Measurements from ENCODE around the gene HSPA14.

DNA sequence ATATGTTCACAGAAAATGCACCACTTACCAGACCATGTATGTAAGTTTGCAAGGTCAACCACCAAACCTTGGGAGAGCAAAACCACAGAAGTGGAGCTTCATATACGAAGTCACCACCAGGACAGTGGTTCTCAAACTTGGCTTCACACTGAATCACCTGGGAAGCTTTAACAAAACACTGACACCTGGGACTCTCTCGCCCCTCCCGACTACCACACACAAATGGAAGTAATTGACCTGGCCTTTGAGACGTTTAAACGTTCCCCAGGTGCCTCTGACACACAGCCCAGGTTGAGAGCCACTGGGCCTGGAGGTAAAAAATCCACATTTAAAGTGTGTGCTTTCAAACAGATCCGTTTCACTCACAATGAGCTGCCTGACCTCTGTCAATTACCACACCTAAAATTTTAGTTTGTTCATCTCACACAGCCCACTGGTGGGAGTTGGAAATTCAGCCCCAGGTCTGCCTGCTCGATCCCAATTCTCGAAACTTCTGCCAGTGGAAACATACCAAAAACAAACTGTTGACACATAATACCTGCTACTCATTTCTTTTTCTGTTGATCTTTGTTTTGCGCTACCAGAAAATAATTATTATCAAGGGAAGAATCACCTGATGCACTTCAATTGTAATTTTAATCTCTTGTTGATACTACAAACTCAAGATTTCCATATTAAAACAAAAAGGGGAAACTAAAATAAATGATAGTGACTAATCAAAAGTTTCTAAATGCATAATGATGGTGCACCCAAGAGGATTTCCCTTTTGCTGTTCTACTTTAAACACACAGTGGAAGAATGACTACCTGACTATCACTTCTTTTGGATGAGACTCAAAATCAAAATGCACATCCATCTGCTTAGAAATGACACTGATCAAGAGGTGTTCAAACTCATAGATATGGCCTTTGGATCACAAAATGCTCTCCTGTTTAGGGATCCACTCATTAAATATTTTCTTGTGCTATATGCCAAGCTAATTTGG, 26.8 kb upstream of the HSPA14 start:
- TF ChIP-seq, protein P1, sequence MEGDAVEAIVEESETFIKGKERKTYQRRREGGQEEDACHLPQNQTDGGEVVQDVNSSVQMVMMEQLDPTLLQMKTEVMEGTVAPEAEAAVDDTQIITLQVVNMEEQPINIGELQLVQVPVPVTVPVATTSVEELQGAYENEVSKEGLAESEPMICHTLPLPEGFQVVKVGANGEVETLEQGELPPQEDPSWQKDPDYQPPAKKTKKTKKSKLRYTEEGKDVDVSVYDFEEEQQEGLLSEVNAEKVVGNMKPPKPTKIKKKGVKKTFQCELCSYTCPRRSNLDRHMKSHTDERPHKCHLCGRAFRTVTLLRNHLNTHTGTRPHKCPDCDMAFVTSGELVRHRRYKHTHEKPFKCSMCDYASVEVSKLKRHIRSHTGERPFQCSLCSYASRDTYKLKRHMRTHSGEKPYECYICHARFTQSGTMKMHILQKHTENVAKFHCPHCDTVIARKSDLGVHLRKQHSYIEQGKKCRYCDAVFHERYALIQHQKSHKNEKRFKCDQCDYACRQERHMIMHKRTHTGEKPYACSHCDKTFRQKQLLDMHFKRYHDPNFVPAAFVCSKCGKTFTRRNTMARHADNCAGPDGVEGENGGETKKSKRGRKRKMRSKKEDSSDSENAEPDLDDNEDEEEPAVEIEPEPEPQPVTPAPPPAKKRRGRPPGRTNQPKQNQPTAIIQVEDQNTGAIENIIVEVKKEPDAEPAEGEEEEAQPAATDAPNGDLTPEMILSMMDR (IDR thresholded peaks at IDR 0.05) = no peak
- TF ChIP-seq POLR2A (IDR thresholded peaks at IDR 0.05) = no peak
